Colonic mucosa (tissue), 4 donors: ENCODE data around the gene NARS2. TPM values are rescaled to one million over a fixed set of nuclear protein-coding genes. Genes with fewer than 3 reads are reported as not detected.
A peak's percentile ranks its signal among the peaks of the same experiment; 100 is the strongest.
"Not testable (repeated sequence)": the region's sequence is repeated elsewhere in the genome, so short reads cannot be mapped to it uniquely, and the experiment has no call there.

Experiments
- DNase-seq: peaks from one replicate; pipeline ENCODE4 v3.0.0-alpha.2; 2020
- H3K27ac ChIP-seq: fragments of 200-600 bp; one replicate; pipeline ENCODE4 v1.8.0; 2021
- H3K27me3 ChIP-seq: fragments of 200-600 bp; one replicate; pipeline ENCODE4 v1.8.0; 2021
- H3K36me3 ChIP-seq: fragments of 200-600 bp; one replicate; pipeline ENCODE4 v1.8.0; 2021
- H3K4me1 ChIP-seq: fragments of 200-600 bp; one replicate; pipeline ENCODE4 v1.8.0; 2021; ENCODE audit warnings: mild to moderate bottlenecking
- H3K4me3 ChIP-seq: fragments of 200-600 bp; one replicate; pipeline ENCODE4 v1.8.0; 2021
- H3K9ac ChIP-seq, 2 donors: one replicate each; pipeline ENCODE4 v1.7.0; 2013; ENCODE audit warnings: control low read depth in 2 of 2, low read depth in 2 of 2, low read length in 2 of 2
- H3K9me3 ChIP-seq: fragments of 200-600 bp; one replicate; pipeline ENCODE4 v1.8.0; 2021
- CTCF ChIP-seq: fragments of 200-600 bp; IDR thresholded peaks from one replicate; pipeline ENCODE4 v1.8.0; 2022; ENCODE audit warnings: antibody characterized with exemption, mild to moderate bottlenecking
- intact Hi-C: fragments of 100-400 bp; cut with DNase I; formaldehyde crosslinking; loops from one replicate; pipeline ENCODE4 v1.14.1; 2022
- total RNA-seq, 2 donors: library from RNA; stranded (reverse); fragmentation: NEBNext Ultra II Directional in 1 of 2; extraction: Animal tissue kit (Norgen Biotek cat#: 25700) in 1 of 2; gene quantifications; one replicate each; pipeline ENCODE4 v1.2.1, GENCODE V29; 2021
- donor health status: healthy.
- donor health status: DM: no; HTN: no; CAD: no.
- donor health status: DM: no; HTN: no; CAD: no.

The NARS2 gene
- total RNA-seq, 2 donors from 2014 or later, result 15.0 to 23.7 TPM

DNA sequence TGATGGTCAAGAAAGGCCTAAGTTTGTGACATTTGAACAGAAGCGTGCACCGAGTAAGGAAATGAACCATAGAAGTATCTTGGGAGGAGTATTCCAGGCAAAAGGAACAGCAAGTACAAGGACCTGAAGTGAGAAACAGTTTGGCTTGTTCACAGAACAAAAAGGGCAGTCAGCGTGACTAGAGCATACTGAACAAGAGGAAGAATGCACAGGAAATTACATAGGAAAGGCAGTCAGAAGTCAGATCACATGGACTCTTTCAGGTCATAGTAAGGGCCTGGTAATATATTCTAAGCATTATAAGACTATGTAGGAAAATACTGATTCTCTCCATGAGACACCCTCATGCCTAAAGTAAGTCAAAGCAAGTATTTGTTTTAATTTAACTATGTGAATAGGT lies 104.8 kb downstream of the NARS2 start:
- no peak for TF ChIP-seq CTCF
- Histone ChIP-seq H3K9me3 (no peaks in the 10 kb centered on the region), H3K4me3 (no peak overlapping the region), H3K4me1 (no peaks in the 10 kb centered on the region), H3K27me3 (no peaks in the 10 kb centered on the region), H3K27ac (no peak overlapping the region), H3K36me3 (no peaks in the 10 kb centered on the region), H3K9ac (no peak overlapping the region)
- intact Hi-C loops, result no loop called here
- no peak for DNase-seq

DNA sequence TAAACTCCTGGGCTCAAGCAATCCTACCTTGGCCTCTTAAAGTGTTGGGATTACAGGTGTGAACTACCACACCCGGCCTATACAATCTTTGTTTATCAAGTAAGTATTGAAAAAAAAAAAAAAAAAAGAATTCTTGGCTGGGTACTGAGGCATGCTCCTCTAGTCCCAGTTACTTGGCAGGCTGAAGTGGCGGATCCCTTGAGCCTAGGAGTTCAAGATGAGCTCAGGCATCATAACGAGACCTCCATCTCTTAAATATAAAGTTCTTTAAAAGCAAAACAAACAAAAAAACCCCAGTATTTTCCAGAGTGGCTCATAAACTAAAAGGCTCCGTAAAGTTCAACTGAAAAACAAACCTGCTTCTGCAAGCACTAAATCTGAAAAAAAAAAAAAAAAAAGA lies 106.7 kb downstream of the NARS2 start:
- no peaks in the 10 kb centered on the region for H3K9me3 ChIP-seq
- intact Hi-C loops, result no loop called here

GRCh38 chr11:78467370-78467769 lies 107.3 kb downstream of the NARS2 start:
- Histone ChIP-seq H3K27ac (no peak overlapping the region), H3K4me1 (no peaks in the 10 kb centered on the region), H3K9me3 (no peaks in the 10 kb centered on the region), H3K9ac (no peak overlapping the region), H3K36me3 (no peaks in the 10 kb centered on the region), H3K4me3 (no peak overlapping the region), H3K27me3 (no peaks in the 10 kb centered on the region)
- no peak for TF ChIP-seq CTCF
- intact Hi-C loops, result no loop called here
- no peak for DNase-seq

More for the DNA sequence above, 106.7 kb downstream of the NARS2 start:
- no peaks in the 10 kb centered on the region for H3K36me3 ChIP-seq
- no peak overlapping the region for H3K9ac ChIP-seq
- no peak for DNase-seq
- H3K4me3 ChIP-seq, result no peak overlapping the region
- H3K27ac ChIP-seq, result no peak overlapping the region
- no peak for TF ChIP-seq CTCF
- no peaks in the 10 kb centered on the region for H3K27me3 ChIP-seq
- no peaks in the 10 kb centered on the region for H3K4me1 ChIP-seq

DNA sequence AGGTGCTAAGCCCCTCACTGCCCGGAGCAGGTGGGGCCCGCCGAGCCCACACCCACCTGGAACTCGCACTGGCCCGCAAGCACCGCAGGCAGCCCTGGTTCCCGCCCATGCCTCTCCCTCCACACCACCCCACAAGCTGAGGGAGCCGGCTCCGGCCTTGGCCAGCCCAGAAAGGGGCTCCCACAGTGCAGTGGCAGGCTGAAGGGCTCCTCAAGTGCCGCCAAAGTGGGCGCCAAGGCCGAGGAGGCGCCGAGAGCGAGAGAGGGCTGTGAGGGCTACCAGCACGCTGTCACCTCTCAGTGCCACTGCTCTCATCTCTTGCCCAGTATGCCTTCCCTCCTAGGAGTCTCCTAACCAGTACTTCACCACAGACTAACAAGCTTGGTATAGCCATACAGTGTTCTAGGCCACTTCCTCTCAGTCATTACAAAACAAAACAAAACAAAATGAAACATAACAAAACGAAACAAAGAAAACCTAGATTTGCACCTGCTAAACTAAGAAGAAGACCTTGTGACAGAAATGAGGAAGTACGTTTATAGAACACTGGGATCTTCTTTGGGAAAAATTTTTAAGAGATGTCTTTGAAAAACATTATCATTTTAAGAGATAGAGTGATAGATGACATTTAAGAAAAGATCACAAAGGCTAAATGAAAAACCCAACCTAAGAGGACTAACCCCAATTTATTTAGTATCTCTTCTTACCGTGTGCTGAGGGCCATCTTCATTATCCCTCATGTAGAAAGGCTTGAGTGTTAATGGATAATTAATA lies 109.3 kb downstream of the NARS2 start:
- Histone ChIP-seq H3K27ac (no peak overlapping the region), H3K4me3 (no peak overlapping the region), H3K27me3 (no peaks in the 10 kb centered on the region), H3K9me3 (no peaks in the 10 kb centered on the region), H3K4me1 (no peaks in the 10 kb centered on the region), H3K36me3 (no peaks in the 10 kb centered on the region), H3K9ac (peak overlapping the region in 1 of 2 donors; percentile 24)
- DNase-seq, result no peak
- intact Hi-C loops, result no loop called here
- no peak for TF ChIP-seq CTCF

DNA sequence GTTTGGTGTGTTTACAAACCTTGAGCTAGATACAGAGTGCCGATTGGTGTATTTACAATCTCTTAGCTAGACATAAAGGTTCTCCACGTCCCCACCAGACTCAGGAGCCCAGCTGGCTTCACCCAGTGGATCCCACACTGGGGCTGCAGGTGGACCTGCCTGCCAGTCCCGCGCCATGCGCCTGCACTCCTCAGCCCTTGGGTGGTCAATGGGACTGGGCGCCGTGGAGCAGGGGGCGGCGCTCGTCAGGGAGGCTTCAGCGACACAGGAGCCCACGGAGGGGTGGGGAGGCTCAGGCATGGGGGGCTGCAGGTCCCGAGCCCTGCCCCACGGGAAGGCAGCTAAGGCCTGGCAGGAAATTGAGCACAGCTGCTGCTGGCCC lies 109.9 kb downstream of the NARS2 start:
- H3K27ac ChIP-seq, H3K9ac ChIP-seq, intact Hi-C loops, H3K4me1 ChIP-seq, H3K9me3 ChIP-seq, DNase-seq, H3K4me3 ChIP-seq, H3K36me3 ChIP-seq, H3K27me3 ChIP-seq: not testable (repeated sequence)

GRCh38 chr11:78460471-78460870 lies 114.2 kb downstream of the NARS2 start:
- no peak for TF ChIP-seq CTCF
- no peaks in the 10 kb centered on the region for H3K4me1 ChIP-seq
- DNase-seq, result no peak
- H3K36me3 ChIP-seq, result no peaks in the 10 kb centered on the region
- intact Hi-C loops, result no loop called here
- H3K27me3 ChIP-seq, result no peaks in the 10 kb centered on the region
- no peak overlapping the region for H3K9ac ChIP-seq
- no peak overlapping the region for H3K4me3 ChIP-seq
- H3K9me3 ChIP-seq, result no peaks in the 10 kb centered on the region
- H3K27ac ChIP-seq, result no peak overlapping the region
